Measurements from ENCODE around the gene FAM117B.
"Not testable (repeated sequence)": the region's sequence is repeated elsewhere in the genome, so short reads cannot be mapped to it uniquely, and the experiment has no call there.

Gene FAM117B

GRCh38 chr2:202705446-202706020, 70.8 kb downstream of the FAM117B start:
- DNase-seq, result no peak

- DNase-seq, result not testable (repeated sequence)
Measured at GRCh38 chr2:202714971-202715935, 80.5 kb downstream of the FAM117B start.

DNA sequence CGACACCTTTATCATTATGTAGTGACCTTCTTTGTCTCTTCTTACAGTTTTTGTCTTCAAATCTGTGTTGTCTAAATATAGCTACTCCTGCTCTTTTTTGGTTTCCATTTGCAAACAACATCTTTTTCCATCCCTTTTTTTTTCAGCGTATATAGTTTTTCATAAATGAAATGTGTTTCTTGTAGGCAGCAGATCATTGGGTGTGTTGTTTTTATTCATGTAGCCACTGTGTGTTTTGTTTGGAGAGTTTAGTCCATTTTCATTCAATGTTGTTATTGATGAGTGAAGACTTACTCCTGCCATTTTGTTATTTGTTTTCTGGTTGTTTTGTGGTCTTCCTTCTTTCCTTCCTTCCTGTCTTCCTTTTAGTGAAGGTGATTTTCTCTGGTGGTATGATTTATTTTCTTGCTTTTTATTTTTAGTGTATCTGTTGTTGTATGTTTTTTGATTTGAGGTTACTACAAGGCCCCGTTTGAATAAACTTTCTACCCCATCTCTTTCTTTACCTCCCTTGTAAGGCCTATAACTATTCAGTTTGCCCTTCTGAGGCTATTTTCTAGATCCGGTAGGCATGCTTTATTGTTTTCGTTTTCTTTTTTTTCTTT, 81.4 kb downstream of the FAM117B start:
- no peak for DNase-seq

DNA sequence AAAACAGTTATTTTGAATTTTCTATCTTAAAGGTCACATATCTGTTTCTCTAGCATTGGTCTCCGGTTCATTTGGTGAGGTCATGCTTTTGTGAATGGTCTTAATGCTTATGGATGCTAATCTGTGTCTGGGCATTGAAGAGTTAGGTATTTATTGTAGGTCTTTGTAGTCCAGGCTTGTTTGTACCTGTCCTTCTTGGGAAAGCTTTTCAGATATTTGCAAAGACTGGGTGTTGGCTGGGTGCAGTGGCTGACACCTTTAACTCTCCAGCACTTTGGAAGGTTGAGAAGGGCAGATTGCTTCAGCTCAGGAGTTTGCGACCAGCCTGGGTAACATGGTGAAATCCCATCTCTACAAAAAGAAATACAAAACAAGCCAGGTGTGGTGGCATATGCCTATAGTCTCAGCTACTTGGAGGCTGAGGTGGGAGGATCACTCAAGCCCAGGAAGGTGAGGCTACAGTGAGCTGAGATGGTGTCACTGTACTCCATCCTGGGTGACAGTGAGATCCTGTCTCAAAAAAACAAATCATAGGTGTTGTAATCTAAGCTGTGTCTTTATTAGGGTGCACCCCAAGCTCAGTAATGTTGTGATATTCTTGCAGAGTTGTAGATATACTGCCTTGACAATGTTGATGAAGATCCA, 82.3 kb downstream of the FAM117B start:
- no peak for DNase-seq

- no peak for DNase-seq
Measured at GRCh38 chr2:202717598-202718310, 83.0 kb downstream of the FAM117B start.

DNA sequence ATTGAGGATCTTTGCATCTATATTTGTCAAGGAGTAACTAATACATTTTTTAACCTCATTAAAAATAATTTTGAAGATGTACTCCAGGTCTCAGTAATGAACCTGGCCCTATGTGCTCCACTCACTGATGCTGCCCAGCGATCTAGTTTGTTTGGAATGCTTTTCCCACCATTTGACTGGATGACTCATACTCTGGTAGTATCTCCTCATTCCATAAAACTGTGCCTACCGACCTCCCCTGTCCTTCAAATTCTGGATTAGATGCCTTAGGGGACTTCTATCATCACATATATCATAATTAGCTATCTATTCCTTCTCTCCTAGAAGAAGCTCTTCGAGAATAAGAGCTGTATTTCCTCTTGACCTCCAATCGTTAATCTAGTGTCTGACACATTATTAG, 83.8 kb downstream of the FAM117B start:
- no peak for DNase-seq

DNA sequence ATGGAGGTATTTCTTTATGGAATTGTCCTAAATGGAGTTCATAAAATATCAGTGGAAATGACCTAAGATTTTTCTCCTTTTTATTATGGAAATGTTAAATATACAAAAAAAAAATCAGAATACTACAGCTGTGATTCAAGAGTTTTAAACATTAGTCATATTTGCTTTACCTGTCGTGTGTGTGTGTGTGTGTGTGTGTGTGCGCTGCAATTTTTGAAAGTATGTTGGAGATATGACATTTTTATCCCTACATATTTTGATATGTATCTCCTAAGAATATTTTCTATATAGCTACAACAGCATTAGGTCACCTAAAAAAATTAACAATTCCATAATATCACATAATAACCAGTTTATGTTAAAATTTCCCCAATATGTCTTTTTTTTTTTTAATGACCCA, 85.5 kb downstream of the FAM117B start:
- no peak for DNase-seq

GRCh38 chr2:202721621-202722020, 86.9 kb downstream of the FAM117B start:
- DNase-seq, result no peak

DNA sequence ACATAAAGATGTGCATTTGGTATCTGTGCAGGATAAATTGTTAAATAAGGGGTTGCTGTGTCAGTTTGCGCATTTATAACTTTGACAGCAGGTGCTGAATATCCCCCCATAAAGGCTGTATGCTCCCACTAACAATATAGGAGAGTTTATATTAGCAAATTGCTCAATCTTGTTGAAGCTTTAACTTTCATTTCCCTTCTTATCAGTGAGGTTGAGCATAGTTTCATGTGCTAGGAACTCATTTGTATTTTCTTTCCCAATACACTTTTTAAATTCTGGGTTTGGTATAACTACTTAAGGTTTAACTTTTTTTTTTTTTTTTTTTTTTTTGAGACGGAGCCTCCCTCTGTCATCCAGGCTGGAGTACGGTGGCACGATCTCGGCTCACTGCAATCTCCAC, 89.0 kb downstream of the FAM117B start:
- no peak for DNase-seq

DNA sequence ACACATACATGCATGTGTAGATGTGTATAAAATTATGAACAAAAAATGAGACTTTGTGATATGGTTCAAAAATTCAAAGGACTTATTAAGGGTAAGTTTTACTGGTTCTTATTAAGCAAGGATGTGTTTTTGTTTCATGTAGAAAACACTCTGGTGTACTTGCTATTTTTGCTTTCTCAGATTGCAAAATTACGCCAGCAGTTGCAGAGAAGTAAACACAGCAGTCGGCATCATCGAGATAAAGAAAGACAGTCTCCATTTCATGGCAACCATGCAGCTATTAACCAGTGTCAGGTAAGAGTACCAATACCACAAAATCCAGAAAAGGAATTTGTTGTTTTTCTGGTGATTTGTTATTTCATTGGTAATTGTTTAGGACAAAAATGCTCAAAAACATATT, 91.3 kb downstream of the FAM117B start:
- DNase-seq, result no peak

- no peak for DNase-seq
Measured at GRCh38 chr2:202736826-202737225, 102.1 kb downstream of the FAM117B start.

DNA sequence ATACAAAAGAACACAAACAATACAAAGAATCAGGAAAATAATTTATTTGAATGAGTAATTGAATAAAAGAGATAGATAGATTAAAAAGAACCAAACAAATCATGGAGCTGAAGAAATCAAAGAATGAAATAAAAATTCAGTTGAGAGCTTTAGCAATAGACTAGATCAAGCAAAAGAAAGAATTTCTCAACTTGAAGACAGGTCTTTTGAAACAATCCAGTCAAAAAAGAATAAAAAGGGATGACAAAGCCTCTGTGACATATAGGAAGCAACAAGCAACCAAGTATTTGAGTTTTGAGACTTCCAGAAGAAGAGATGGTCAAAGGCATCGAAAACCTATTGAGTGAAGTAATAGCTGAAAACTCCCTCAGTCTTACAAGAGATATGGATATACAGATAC, 108.8 kb downstream of the FAM117B start:
- no peak for DNase-seq

DNA sequence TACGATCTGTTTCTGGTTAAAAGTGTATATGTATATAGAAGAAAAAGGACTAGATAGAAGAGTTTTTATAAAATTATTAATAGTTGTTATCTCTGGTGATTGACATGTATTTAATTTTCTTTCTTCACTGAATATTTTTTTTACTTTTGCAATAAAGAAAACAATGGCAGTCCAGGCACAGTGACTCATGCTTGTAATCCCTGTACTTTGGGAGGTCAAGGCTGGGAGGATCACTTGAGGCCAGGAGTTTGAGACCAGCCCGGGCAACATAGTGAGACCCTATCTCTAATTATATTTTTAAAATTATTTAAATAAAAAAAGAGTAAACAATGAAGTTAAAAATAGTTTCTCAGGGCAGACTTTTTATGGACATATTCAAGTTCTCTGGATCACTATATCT, 114.7 kb downstream of the FAM117B start:
- DNase-seq, result no peak

- no peak for DNase-seq
Measured at GRCh38 chr2:202750763-202751427, 116.1 kb downstream of the FAM117B start.

DNA sequence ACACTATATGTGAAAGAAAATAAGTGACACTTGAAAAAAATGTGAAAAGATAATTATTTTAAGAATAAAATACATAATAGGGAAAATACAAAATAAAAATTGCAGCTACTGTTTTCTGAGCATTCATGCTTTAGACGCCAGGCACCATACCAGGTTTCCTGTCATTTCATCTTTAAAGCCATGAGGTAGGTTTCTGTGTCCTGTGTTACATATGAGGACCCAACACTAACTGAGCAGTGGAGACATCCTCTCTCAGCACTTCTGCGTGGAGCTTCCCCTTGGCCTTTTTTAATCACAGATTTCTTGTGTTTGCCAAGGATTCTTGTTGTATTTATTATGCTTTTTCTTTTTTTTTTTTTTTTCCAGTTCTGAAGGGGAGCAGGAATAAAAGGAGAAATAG, 117.3 kb downstream of the FAM117B start:
- DNase-seq, result no peak

DNA sequence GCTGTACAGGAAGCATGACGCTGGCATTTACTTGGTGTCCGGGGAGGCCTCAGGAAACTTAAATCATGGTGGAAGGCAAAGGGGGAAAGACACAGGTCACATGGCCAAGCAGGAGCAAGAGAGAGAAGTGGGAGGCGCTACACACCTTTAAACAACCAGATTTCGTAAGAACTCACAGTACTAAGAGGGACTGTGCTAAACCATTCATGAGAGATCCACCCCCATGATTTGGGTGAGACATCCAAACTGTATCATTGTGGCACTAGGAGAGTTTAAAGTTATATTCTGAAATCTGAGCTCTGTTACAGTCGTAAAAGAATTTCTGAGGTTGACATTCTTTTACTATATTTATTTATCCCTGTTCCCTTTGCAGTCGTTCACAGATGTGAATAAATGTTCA, 120.2 kb downstream of the FAM117B start:
- DNase-seq, result no peak

GRCh38 chr2:202756598-202756997, 121.8 kb downstream of the FAM117B start:
- no peak for DNase-seq

DNA sequence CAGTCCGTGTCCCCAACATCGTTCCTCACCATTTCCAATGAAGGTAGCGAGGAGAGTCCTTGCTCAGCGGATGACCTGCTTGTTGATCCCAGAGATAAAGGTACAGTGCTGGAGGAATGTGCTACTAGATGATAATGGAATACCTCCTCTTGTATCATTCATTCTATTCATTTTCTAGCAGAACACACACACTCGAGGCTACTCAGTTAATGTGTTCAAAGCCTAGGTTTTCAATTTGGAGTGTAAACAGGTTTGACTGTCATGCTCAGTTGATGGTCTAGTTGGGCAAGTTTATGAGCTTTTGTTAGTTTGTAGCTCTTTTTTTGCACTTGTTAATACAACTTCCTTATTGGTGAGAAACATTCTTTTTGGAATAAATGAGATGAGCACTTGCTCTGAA, 122.6 kb downstream of the FAM117B start:
- no peak for DNase-seq

DNA sequence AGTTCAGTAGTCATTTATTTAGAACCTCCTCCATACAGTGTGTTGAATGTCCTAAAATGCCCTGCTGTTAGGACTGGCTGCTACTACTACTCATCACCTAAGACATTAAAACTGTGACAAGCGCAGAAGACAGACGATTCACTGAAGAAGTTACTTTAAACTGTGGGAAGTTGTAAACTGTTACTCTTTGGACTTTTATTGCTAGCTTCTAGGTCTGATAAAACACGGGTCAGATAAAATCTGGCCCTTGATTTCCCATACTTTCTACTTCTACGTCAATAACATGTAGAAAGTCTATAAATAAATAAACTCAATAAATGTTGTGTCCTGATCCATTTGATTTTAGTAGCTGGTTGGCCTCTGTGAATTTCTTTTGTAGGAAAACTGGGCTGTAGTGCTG, 123.4 kb downstream of the FAM117B start:
- no peak for DNase-seq

DNA sequence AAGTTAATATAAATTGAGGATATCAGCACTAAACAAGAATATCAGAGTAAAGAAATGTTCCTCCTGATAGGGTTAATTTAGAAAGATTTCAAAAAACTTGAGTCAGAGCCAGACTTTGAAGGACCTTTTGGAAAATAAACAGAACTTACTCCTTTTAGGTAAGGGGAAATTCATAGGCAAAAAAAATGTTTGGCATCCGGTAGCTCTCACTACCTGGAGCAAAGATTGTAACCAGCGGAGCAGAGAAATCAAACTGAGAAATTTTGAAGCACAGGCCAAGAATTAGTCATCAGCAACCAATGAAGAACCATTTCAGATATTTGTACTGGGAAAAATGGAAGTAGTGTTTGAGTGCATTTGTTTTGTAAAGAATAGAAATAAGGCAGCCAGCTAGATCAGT, 123.8 kb downstream of the FAM117B start:
- no peak for DNase-seq

GRCh38 chr2:202760848-202761247, 126.1 kb downstream of the FAM117B start:
- DNase-seq, result no peak

- no peak for DNase-seq
Measured at GRCh38 chr2:202762556-202762955, 127.8 kb downstream of the FAM117B start.
